Activated CD8-positive, alpha-beta memory T cell treated with anti-CD3 and anti-CD28 coated beads, Interleukin-2, amount 50 U/mL, for 1 hour (primary cell): ENCODE measurements around the gene RECQL5.

Experiments
- DNase-seq: peaks from one replicate; pipeline ENCODE4 v3.0.0-alpha.2; 2020; ENCODE audit errors: extremely low read depth

RECQL5 gene

DNA sequence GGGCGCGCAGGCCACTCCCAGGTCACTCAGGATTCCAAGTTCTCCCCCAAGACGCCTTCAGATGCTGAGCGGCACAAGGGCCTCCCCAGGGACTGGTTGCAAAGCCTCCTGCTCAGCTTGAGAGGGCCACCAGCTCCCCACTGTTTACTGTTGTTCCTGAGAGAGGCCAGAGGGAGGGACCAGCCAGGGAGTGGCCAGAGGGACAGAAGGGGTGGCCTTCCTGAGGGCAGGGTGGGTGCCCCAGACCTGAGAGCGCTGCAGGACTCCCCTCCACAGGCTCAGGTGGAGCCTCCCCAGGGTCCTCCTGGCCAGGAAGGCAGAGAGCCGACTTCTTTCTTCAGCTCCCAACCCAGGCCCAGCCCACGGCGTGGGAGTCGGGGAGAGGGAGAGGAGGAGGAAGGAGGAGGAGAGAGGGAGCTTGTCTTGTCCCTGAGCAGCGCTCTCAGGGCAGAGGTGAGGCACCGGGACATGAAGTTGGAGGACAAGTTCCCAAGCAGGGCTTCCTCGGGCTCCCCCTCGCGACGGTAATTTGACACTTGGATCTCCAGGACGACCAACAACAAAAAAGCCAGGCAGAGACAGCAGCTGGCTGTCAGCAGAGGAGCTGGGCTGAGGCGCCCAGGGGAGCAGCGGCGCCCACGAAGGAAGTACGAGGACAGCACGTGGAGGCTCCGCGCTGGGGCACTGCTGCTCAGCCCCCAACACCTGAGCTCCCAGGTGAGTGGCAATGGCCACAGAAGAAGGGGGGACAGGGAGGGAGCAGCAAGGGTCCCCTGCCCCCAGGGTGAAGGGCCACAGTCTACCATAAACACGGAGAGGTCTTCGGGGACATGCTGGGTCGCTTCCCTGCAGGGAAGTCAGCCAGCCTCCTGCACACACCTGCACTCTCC lies 33.2 kb downstream of the RECQL5 start:
- DNase-seq: peak; percentile 14

DNA sequence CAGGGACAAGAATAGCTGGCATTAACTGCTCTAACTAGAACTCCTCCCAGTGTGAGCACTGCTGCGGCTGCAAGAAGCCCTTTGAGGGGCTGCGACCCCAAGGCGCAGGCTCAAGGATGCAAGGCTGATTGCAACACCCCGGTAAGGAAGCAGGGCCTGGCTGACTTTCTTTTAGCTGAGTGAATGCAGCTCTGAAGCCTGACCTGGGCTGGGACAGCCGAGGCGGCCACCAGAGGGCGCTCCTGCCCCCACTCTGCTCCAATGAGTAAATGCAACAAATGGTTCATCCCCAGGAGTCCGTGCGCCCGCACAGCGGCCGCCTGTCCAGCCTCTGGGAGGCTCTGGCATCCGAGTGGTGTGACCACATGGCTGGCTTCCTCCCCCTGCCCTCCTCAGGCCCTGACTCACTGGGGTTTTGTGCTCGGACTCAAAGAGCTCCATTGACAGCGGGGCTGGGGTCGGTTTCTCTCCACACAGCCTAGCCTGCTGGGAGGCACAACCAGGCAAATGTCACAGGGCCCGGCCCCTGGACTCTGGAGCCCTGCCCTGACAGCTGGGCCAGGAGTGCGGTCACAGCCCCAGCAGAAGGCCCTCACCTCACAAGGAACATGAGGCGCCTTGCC lies 34.0 kb downstream of the RECQL5 start, which contains the start of gene SMIM5:
TSS of gene SMIM5 (plus strand) at position 572 of the 623 bp plus-strand sequence. CDS start 6,768 bp downstream, outside the sequence.
- DNase-seq: peak; percentile 46

DNA sequence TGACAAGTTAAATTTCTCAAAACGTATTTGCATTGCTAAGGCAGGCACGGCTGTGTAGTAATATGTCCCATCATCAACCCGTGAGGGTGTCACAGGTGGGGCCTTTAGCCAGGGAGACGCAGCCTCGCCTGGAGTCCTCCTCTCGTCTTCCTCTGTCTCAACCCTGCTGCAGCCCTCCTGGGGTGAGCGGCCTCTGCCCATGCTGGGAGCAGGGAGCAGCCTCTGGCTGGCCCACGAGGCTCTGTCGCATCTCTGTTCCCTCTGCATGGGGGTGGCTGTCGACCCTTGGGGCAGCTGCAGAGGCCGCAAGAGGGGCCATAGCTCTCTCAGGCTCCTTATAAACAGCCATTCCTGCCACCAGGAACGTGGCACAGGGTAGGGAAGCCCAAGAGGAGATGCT lies 34.5 kb downstream of the RECQL5 start:
- DNase-seq: no peak

DNA sequence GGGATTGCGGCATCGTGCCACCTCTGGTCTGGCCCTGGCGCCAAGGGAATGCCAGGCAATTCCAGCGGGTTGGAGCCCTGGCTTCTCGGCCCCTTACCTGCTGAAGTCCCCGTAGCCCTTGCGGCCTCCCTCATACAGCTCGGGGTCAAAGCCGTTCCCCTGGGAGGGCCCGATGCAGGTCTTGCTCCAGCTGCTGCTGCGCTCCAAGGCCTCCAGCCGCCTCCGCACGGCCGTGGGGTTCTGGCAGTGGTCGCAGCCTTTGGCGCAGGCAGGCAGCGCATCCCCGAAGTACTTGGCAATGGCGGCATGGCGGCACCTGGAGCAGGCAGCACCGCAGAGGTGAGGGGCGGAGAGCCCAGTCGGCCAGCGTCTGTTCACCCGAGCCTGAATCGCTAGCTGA lies 35.6 kb downstream of the RECQL5 start:
- no peak for DNase-seq

DNA sequence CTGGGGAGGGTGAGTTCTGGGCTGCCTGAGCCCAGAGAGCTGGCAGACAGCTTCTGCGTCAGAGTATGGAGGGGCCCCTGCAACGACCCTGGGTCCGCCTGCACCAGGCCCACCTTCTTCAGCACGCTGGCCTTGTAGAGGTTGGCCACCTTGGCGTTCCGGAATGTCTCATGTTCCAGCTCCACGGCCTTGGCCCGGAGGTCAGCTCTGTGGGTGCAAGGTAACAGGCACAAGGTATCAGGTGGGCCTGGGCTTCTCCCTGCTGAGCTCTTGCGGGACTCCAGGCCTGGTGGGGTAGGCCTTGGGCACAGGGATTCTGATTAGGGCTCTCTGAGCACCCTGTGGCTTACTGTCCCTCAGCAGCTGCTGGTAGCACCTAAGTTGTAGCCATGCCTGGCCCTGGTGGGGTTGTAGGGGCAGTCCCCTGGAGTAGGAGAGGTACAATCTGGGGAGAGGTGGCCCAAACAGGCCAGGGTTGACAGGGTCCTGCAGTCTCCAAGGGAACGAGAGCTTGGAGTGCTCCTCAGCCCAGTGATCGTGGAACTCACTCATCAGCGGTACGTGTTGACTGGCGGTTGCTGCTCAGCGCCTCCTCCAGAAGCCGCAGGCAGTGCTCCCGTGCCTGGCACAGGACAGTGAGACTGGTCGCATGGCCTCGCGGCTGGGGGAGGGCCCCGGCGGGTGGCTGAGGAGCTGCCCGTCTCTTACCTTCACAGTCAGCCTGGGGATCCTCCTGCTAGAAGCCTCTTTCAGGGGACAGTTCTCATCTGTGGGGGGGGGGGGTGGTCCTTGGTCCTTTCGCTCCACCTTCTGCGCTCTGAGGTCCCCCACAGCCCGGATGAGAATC lies 36.7 kb downstream of the RECQL5 start:
- no peak for DNase-seq

DNA sequence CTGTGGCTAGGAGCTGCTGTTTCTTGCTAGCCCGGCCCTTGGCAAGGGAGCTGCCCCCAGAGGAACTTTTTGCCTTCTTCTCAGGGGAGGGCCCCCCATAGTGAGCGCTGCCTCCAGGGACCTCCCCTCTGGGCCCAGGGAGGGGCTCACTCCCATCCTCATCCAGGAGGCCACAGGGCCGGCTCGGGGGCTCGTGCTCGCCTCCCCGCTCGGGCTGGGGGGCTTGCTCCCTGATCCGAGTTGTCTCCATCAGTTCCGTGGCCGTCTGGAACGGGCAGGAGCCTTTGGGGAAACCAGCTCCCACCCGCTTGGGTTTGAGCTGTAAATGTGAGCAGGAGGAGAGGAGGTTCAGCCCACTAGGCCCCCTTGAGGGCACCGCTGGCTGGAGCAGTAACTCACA lies 37.8 kb downstream of the RECQL5 start:
- no peak for DNase-seq

DNA sequence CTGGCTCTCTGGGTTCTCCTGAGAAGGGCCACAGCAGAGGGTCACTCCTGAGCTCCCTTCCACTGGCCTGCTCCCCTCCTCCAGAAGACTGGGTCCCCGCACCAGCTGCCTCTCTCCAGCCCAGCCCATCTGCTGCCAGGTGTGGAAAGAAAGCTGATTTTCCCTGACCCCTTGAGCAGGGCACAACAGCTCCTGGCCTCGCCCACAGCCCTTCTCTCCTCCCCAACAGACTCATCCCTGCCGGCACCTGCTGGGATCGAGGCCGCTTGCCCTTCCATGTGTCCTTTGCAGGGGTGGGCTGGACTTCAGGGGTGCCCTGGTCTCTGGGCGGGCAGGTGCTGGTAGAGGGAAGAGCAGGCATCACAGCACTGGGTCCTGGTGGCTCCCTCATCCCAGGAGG lies 38.5 kb downstream of the RECQL5 start:
- DNase-seq: no peak

DNA sequence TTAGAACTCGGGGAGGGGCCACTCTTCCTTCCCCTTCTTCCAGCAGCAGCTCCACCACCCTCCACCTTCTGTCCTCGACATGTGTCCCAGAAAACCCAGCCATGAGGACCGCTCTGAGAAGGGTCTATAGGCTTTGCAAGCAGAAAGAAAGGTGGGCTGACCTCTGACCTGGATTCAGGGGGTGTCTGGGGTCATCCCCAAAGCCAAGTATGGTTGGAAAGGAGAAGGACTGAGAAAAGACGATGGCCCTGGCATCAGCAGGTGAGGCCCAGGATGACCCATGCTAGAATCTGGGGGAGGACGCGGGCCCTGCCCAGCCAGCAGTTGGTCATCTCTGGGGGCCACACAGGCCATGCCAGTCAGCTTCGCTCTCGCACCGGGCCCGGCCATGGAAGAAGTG lies 39.9 kb downstream of the RECQL5 start:
- DNase-seq: no peak

DNA sequence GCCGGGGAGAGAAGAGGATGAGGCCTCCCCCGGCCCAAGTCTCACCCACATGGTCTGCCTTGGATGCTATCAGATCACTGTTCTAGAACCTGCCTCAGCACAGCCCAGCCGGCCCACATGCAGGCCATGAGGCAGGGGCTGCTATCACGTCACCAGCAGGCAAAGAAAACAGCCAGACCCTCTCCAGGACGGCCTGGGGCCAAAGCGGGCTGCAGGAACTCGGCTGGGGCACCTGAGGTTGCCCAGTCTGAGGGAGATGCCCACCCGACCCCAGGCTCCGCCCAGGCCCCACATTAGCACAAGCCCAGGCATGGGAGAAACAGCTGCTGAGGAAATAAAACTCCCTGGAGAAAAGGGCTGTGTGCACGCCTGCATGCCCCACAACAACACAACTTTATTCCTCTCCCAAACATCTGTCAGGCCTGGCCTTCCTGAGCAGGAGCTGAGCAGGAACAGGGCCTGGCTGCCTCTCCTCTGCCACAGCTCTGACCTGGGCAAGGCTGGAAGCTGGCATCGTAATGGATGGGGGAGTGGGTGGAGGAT lies 40.4 kb downstream of the RECQL5 start:
- no peak for DNase-seq

DNA sequence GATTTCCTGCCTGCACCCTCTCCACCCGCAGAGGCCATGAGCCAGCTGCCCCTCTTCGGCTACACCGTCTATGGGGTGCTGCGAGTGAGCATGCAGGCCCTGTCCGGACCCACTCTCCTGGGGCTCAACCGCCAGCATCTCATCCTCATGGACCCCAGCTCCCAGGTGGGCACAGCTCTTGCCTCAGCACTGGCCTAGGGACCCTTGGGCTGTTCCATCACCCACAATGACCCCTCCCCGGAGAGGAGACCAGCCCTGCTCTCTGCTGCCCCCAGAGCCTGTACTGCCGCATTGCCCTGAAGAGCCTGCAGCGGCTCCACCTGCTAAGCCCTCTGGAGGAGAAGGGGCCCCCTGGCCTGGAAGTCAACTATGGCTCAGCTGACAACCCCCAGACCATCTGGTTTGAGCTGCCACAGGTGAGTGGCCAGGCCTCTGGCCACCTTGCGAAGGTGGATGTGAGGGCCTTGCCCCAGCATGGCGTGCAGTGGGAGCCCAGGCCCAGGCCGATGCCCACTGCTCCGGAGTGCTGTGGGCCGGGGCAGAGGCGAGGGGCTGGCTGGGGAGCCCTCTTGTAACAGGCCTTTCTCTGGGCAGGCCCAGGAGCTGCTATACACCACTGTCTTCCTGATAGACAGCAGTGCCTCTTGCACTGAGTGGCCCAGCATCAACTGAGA lies 41.0 kb downstream of the RECQL5 start:
- no peak for DNase-seq

DNA sequence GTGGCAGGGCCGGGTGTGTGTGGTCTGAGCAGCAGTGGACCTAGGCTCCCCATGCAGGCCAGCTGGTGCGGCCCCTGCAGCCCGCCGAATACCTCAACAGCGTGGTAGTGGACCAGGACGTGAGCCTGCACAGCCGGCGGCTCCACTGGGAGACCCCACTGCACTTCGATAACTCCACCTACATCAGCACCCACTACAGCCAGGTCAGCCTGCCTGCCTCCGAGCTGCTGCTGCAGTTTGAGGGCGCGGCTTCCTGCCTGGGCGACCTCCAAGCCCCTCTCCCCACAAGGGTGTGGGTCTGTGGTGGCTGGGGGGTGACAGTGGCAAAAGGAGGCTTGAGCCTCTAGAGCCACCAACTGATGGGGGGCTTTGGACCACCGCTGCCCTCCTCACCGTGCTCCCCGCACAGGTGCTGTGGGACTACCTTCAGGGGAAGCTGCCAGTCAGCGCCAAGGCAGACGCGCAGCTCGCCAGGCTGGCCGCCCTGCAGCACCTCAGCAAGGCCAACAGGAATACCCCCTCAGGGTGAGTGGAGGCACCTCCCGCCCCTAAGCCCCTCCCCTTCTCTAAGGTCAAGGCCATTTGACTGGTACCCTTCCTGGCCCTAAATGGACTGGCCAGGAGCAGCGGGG lies 42.1 kb downstream of the RECQL5 start:
- DNase-seq: no peak

DNA sequence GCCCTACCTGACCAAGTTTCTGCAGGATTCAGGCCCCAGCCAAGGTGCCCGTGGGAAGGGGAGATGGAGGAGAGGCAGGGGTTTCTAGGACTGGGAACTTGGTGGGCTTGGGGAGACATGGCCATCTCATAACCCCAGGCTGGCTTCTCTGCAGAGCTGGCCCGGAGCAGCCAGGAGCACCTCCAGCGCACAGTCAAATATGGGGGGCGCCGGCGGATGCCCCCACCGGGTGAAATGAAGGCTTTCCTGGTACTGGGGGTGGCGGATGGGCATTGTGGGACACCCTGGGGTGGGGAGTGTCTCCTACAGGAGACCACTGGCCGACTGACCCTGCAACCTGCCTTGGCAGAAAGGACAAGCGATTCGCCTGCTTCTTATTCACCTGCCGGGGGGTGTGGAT lies 42.9 kb downstream of the RECQL5 start:
- no peak for DNase-seq

DNA sequence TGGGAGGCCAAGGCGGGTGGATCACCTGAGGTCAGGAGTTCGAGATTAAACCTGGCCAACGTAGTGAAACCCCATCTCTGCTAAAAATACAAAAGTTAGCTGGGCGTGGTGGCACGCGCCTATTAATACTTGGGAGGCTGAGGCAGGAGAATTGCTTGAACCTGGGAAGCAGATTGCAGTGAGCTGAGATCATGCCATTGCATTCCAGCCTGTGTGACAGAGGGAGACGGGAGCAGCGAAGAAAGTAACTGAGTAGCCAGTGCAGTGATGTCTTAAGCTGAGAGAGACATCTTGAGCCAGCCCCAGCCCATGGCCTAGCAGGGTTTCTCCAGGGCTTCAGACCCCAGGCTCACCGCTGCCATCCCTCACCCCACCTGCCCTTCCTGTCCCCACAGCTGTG lies 43.6 kb downstream of the RECQL5 start:
- no peak for DNase-seq

DNA sequence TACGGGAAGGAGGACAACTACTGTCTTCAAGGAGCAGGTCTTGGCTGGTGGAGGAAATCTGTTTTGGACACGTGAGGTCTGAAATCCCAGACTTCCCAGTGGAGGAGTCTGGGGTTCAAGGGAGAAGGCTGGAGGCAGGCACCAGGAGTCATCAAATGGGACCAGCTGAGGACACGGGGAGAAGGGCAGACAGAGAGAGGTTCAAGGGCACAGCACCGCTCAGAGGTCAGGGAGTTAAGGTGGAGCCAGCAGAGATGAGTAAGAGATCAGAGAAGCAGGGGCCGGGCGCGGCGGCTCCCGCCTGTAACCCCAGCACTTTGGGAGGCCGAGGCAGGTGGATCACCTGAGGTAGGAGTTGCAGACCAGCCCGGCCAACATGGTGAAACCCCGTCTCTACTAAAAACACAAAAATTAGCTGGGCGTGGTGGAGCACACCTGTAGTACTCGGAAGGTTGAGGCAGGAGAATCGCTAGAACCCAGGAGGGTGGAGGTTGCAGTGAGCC lies 44.1 kb downstream of the RECQL5 start:
- DNase-seq: no peak

DNA sequence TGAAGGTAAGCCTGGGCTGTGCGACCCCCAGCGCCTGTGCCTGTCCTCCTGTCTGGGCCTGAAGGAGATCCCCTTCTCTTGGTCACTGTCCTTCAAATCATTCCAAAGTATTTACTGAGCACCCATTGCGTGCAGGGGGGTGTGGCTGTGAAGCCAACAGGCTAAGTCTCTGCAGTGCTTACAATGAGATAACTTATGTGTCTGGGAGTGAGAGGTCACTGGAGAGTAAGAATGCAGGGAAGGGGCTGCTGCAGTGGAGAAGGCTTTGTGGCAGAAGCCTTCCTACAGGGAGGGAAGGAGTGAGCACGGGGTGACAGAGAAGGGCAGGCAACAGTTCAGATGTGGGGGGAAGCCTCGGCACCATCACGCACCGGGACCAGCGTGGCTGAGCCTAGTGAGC lies 44.9 kb downstream of the RECQL5 start:
- DNase-seq: no peak

DNA sequence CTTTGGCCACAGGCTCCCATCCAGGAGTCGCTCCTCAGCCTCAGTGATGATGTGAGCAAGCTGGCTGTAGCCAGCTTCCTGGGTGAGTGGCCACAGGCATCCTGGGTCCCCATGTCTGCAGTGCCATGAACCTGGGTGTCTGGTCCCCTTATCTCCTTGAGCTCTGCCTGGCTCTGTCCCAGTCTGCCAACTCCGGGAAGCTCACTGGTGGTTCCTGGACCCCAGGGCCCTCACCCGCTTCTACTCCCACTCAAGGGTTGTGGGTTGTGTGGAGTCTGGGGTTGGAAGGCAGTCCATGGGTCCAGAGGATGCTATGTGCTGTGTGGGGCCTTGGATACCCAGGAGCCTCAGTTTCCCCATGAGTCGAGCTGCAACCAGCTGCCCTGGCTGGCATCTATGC lies 45.5 kb downstream of the RECQL5 start:
- DNase-seq: no peak

DNA sequence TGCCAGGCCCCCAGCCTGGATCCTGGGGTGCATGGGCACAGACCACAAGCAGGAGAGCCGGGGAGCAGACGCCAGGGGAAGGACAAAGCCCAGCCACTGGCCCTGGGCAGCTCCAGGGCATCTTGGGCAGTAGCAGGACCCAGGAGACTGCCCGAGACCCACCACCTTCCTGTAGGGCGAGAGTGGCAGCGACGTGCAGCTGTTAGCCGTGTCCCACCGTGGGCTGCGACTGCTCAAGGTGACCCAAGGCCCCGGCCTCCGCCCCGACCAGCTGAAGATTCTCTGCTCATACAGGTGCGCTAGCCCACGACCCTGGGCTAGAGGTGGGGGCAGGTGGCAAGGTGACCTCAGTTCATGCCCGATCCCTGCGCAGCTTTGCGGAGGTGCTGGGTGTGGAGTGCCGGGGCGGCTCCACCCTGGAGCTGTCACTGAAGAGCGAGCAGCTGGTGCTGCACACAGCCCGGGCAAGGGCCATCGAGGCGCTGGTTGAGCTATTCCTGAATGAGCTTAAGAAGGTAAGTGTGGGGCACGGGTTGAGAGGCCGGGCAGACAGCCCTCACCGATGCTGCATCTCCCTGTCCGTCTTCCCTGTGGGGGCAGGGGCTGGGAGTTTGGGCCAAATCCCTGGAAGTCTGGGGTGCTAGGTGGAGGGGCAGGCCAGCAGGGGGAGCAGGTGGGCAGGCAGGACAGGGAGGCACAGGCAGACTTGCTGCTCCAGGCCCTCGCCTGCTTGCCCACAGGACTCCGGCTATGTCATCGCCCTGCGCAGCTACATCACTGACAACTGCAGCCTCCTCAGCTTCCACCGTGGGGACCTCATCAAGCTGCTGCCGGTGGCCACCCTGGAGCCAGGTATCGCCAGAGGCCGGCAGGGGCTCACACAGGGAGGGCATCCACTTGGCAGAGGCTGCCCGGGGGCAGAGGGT lies 47.2 kb downstream of the RECQL5 start:
- DNase-seq: no peak

DNA sequence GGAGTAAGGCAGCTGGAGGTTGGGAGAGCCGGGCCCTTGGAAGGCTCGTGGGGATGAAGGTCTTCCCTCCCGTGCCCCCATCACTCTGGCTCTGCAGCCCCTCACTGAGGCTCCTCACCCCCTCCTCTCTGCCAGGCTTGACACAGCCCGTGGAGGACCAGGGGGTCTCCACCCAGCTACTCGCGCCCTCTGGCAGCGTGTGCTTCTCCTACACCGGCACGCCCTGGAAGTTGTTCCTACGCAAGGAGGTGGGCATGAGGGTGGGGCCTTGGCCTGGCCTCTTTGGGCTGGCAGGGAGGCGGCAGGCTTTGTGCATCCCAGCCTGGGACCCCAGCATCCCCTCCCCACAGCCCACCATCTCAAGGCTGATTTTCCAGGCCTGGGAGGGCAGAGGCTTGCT lies 49.3 kb downstream of the RECQL5 start:
- no peak for DNase-seq

DNA sequence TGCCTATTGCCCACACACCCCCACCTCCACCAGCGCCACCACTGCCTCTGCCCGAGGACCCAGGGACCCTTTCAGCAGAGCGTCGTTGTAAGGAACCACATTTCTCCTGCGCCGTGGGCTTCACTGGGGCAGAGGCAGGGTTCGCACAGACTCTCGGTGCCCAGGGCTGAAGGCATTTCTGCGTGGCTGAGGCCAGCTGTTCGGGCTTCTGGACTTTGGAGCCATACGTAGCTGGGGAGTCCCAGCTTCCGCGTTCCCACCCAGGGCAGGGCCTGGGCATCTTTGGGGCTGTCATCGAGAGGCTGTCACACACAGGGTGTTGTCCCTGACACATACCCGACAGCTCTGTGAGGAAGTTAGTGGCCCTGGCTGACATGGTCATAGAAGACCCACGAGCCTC lies 49.7 kb downstream of the RECQL5 start:
- no peak for DNase-seq
